Measurements from ENCODE around the gene UQCRC1.
A peak's percentile ranks its signal among the peaks of the same experiment; 100 is the strongest.

Gene UQCRC1

GRCh38 chr3:48623851-48624547 lies 14.6 kb upstream of the UQCRC1 start:
- H3K27ac ChIP-seq, result peak overlapping the region; percentile 95

GRCh38 chr3:48621461-48621869 lies 12.0 kb upstream of the UQCRC1 start, which contains the start of gene TMEM89:
Gene TMEM89, minus strand, starts transcription at chr3:48621769. Its CDS starts 13 bp downstream, at chr3:48621756.
- H3K27ac ChIP-seq, result peak within 1 kb of the TSS; percentile 95
- TF ChIP-seq CTCF (conservative IDR thresholded peaks at IDR 0.05), result no peak

More at GRCh38 chr3:48623851-48624547, 14.6 kb upstream of the UQCRC1 start:
- no peak for TF ChIP-seq CTCF (conservative IDR thresholded peaks at IDR 0.05)

- no peak for TF ChIP-seq CTCF (conservative IDR thresholded peaks at IDR 0.05)
- H3K27ac ChIP-seq, result peak overlapping the region; percentile 27; the same call in 1 of the 2 replicates
Observed at GRCh38 chr3:48619541-48620524, 10.4 kb upstream of the UQCRC1 start.

- TF ChIP-seq CTCF (conservative IDR thresholded peaks at IDR 0.05), result no peak
Observed at GRCh38 chr3:48617559-48617958, 8.1 kb upstream of the UQCRC1 start.

GRCh38 chr3:48614044-48614443 lies 4.6 kb upstream of the UQCRC1 start:
- H3K27ac ChIP-seq, result no peak overlapping the region
- TF ChIP-seq CTCF (conservative IDR thresholded peaks at IDR 0.05), result no peak

More at GRCh38 chr3:48617559-48617958, 8.1 kb upstream of the UQCRC1 start:
- H3K27ac ChIP-seq, result peak overlapping the region; percentile 27

- H3K27ac ChIP-seq, result no peak overlapping the region
- TF ChIP-seq CTCF (conservative IDR thresholded peaks at IDR 0.05), result no peak
Observed at GRCh38 chr3:48612309-48612708, 2.9 kb upstream of the UQCRC1 start.

GRCh38 chr3:48607519-48607918 lies 1.9 kb downstream of the UQCRC1 start:
- TF ChIP-seq CTCF (conservative IDR thresholded peaks at IDR 0.05), result no peak
- H3K27ac ChIP-seq, result no peak overlapping the region
